ENCODE results near the gene TRIM5.
"Not testable (repeated sequence)": the region's sequence is repeated elsewhere in the genome, so short reads cannot be mapped to it uniquely, and the experiment has no call there.

Gene TRIM5

GRCh38 chr11:5665746-5666401 is 19.0 kb downstream of the TRIM5 start:
- TF ChIP-seq CTCF (IDR thresholded peaks at IDR 0.05): no peak
- TF ChIP-seq ZFX (IDR thresholded peaks at IDR 0.05; ENCODE audit: borderline replicate concordance): no peak
- no peak overlapping the region for H3K27ac ChIP-seq

GRCh38 chr11:5665051-5665570 is 19.8 kb downstream of the TRIM5 start:
- TF ChIP-seq CTCF (IDR thresholded peaks at IDR 0.05) (no peak), ZFX (IDR thresholded peaks at IDR 0.05; ENCODE audit: borderline replicate concordance) (no peak)
- no peak overlapping the region for H3K27ac ChIP-seq

- no peak overlapping the region for H3K27ac ChIP-seq
- TF ChIP-seq ZFX (IDR thresholded peaks at IDR 0.05; ENCODE audit: borderline replicate concordance): no peak
- no peak for TF ChIP-seq CTCF (IDR thresholded peaks at IDR 0.05)
Observed at GRCh38 chr11:5663511-5663910, 21.4 kb downstream of the TRIM5 start.

- TF ChIP-seq ZFX (IDR thresholded peaks at IDR 0.05; ENCODE audit: borderline replicate concordance) (no peak), CTCF (IDR thresholded peaks at IDR 0.05) (no peak)
- no peak overlapping the region for H3K27ac ChIP-seq
Observed at GRCh38 chr11:5658318-5658717, 26.6 kb downstream of the TRIM5 start.

GRCh38 chr11:5656956-5657355 is 27.9 kb downstream of the TRIM5 start:
- H3K27ac ChIP-seq: not testable (repeated sequence)

GRCh38 chr11:5655474-5655873 is 29.4 kb downstream of the TRIM5 start:
- H3K27ac ChIP-seq: no peak overlapping the region

GRCh38 chr11:5646139-5646538 is 38.7 kb downstream of the TRIM5 start:
- TF ChIP-seq ZFX (IDR thresholded peaks at IDR 0.05; ENCODE audit: borderline replicate concordance): no peak
- TF ChIP-seq CTCF (IDR thresholded peaks at IDR 0.05): no peak
- H3K27ac ChIP-seq: no peak overlapping the region

More at GRCh38 chr11:5655474-5655873, 29.4 kb downstream of the TRIM5 start:
- no peak for TF ChIP-seq ZFX (IDR thresholded peaks at IDR 0.05; ENCODE audit: borderline replicate concordance)
- no peak for TF ChIP-seq CTCF (IDR thresholded peaks at IDR 0.05)

- H3K27ac ChIP-seq: no peak overlapping the region
- TF ChIP-seq ZFX (IDR thresholded peaks at IDR 0.05; ENCODE audit: borderline replicate concordance): no peak
- no peak for TF ChIP-seq CTCF (IDR thresholded peaks at IDR 0.05)
Observed at GRCh38 chr11:5643585-5643984, 41.3 kb downstream of the TRIM5 start.

All from 22Rv1 (cell line).